RWPE1 (cell line): ENCODE data around the gene PCDH9.
A peak's percentile ranks its signal among the peaks of the same experiment; 100 is the strongest.

Source experiments
- CTCF ChIA-PET: fragments of 350-600 bp; sonication (Branson Sonifier 250); formaldehyde crosslinking; extraction: SDS; loops from one replicate; lab custom pipeline; 2021; lab: Yijun Ruan, JAX
- POLR2A ChIA-PET: fragments of 400-600 bp; formaldehyde crosslinking; extraction: SDS; loops from one replicate; lab custom pipeline; 2020; ENCODE audit warnings: antibody characterized with exemption; ENCODE audit not compliant: low non-redundant PET; lab: Yijun Ruan, JAX
- DNase-seq: peaks from one replicate; pipeline ENCODE4 v3.0.0; 2012; ENCODE audit warnings: low spot score
- H3K27ac ChIP-seq: fragments of 450-650 bp; 2 replicates; pipeline ENCODE4 v1.5.1; 2017
- CTCF ChIP-seq: fragments of 450-650 bp; conservative IDR thresholded peaks from 2 replicates; pipeline ENCODE4 v1.5.1; 2017; ENCODE audit warnings: low read depth, mild to moderate bottlenecking

PCDH9 gene

GRCh38 chr13:66795636-66796035 lies 434.5 kb downstream of the PCDH9 start:
- CTCF ChIA-PET = no interaction called here
- H3K27ac ChIP-seq = no peak overlapping the region
- no peak for DNase-seq
- no peak for TF ChIP-seq CTCF
- POLR2A ChIA-PET = no interaction called here

- DNase-seq = no peak
- no peak for TF ChIP-seq CTCF
- POLR2A ChIA-PET = no interaction called here
- H3K27ac ChIP-seq = no peak overlapping the region
- CTCF ChIA-PET = no interaction called here
These were observed 435.6 kb downstream of the PCDH9 start for GRCh38 chr13:66794340-66795031.

- no peak for DNase-seq
- TF ChIP-seq CTCF = no peak
- POLR2A ChIA-PET = no interaction called here
- CTCF ChIA-PET = no interaction called here
- H3K27ac ChIP-seq = no peak overlapping the region
These were observed 439.3 kb downstream of the PCDH9 start for GRCh38 chr13:66790861-66791260.

- no peak for TF ChIP-seq CTCF
- ChIA-PET POLR2A (no interaction called here), CTCF (no interaction called here)
- no peak for DNase-seq
- H3K27ac ChIP-seq = no peak overlapping the region
These were observed 448.9 kb downstream of the PCDH9 start for GRCh38 chr13:66781241-66781640.

GRCh38 chr13:66780814-66781213 lies 449.3 kb downstream of the PCDH9 start:
- ChIA-PET POLR2A (no interaction called here), CTCF (no interaction called here)
- peak; percentile 45 for DNase-seq
- H3K27ac ChIP-seq = no peak overlapping the region
- TF ChIP-seq CTCF = no peak

GRCh38 chr13:66778461-66778860 lies 451.7 kb downstream of the PCDH9 start:
- DNase-seq = no peak
- TF ChIP-seq CTCF = no peak
- H3K27ac ChIP-seq = no peak overlapping the region
- POLR2A ChIA-PET = no interaction called here
- CTCF ChIA-PET = no interaction called here

- no peak for DNase-seq
- ChIA-PET POLR2A (no interaction called here), CTCF (interaction anchor here (0.6 kb wide), 1 partner anchor 487 kb away, joined by 4 read pairs; no protein-coding TSS in a partner anchor)
- no peak overlapping the region for H3K27ac ChIP-seq
- TF ChIP-seq CTCF = no peak
These were observed 454.9 kb downstream of the PCDH9 start for GRCh38 chr13:66775196-66775595.
